ENCODE results near the gene FHL2.

Gene FHL2

DNA sequence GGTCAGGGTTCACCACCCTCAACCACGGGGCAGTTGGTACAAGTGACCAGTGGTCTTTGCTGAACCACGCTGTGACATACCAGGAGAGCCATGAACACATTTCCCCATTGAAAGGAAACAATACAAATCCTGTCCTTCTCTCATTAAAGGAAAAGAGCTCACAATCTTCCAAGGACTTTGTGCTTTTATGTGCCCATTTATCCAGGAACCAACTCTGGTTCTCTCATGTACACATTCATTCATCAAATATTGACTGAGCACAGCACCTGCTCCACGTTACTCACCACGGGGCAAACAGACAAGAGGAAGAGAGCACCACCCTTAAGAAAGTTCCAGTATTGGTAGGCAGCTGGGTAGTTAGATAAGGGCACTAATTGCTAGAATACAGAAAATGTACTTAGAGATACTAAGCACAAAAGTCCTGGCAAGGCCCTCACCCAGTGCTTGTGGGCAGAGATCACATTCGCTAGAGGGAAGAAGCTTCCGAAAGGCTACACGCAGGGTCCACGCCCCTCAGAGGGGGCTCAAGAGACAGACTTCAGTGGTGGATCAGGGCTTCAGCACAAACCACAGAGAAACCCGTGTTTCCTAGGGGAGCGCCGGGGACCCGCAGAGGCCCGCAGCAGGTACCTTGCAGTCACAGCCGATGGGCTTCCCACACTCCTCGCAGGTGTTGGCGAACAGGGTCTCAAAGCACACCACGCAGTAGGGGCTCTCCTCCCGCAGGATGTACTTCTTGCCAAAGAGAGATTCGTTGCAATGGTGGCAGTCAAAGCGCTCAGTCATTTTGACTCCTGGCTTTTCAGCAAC is 12.9 kb downstream of the FHL2 start (continued):
- no peak for TF ChIP-seq SNAI2 (CRISPR knock-in tag; IDR thresholded peaks at IDR 0.05)
- no peak for TF ChIP-seq ISL1 (CRISPR knock-in tag; IDR thresholded peaks at IDR 0.05)
- TF ChIP-seq ZNF70 (CRISPR knock-in tag; IDR thresholded peaks at IDR 0.05) = no peak

DNA sequence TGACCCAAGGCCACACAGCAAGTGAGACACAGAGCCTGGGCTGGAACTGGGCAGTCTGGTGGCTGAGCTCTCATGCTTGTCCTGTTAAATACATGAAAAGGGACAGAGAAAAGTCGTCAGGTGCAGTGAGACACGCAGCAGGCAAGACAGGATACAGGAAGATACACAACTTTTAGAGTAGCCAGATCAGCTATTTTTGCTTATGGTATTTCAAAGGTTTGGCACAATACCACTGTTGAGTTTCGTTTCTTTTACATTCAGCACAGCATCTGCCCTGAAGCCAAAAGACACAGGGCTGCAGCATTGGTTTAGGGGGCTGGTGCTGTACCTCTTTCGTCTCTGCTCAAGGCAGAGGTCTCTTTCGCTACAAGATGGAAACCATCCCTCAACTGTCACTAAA is 14.0 kb downstream of the FHL2 start:
- TF ChIP-seq, protein P1, sequence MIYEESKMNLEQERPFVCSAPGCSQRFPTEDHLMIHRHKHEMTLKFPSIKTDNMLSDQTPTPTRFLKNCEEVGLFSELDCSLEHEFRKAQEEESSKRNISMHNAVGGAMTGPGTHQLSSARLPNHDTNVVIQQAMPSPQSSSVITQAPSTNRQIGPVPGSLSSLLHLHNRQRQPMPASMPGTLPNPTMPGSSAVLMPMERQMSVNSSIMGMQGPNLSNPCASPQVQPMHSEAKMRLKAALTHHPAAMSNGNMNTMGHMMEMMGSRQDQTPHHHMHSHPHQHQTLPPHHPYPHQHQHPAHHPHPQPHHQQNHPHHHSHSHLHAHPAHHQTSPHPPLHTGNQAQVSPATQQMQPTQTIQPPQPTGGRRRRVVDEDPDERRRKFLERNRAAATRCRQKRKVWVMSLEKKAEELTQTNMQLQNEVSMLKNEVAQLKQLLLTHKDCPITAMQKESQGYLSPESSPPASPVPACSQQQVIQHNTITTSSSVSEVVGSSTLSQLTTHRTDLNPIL (CRISPR knock-in tag; IDR thresholded peaks at IDR 0.05; ENCODE audit: low read depth) = no peak
- TF ChIP-seq ZNF565 (CRISPR knock-in tag; conservative IDR thresholded peaks at IDR 0.05; ENCODE audit: low read depth) (no peak), ZNF8 (CRISPR knock-in tag; IDR thresholded peaks at IDR 0.05) (no peak), TCF4 (CRISPR knock-in tag; IDR thresholded peaks at IDR 0.05; ENCODE audit: borderline replicate concordance) (no peak), TOX (CRISPR knock-in tag; IDR thresholded peaks at IDR 0.05; ENCODE audit: borderline replicate concordance) (no peak), RARB (CRISPR knock-in tag; IDR thresholded peaks at IDR 0.05) (no peak), BACH2 (CRISPR knock-in tag; IDR thresholded peaks at IDR 0.05; ENCODE audit: borderline replicate concordance) (no peak), ZFP3 (CRISPR knock-in tag; IDR thresholded peaks at IDR 0.05) (no peak), PPARA (CRISPR knock-in tag; IDR thresholded peaks at IDR 0.05; ENCODE audit: borderline replicate concordance) (no peak), ZFP30 (CRISPR knock-in tag; IDR thresholded peaks at IDR 0.05) (no peak), ISL1 (CRISPR knock-in tag; IDR thresholded peaks at IDR 0.05) (no peak), SNAI2 (CRISPR knock-in tag; IDR thresholded peaks at IDR 0.05) (no peak), GLIS3 (CRISPR knock-in tag; IDR thresholded peaks at IDR 0.05) (no peak), ZC3H10 (CRISPR knock-in tag; IDR thresholded peaks at IDR 0.05) (no peak), ARNTL (CRISPR knock-in tag; IDR thresholded peaks at IDR 0.05; ENCODE audit: borderline replicate concordance, low read depth) (no peak), OSR1 (CRISPR knock-in tag; IDR thresholded peaks at IDR 0.05) (no peak), ESRRG (CRISPR knock-in tag; IDR thresholded peaks at IDR 0.05) (no peak)
- TF ChIP-seq, protein P2, sequence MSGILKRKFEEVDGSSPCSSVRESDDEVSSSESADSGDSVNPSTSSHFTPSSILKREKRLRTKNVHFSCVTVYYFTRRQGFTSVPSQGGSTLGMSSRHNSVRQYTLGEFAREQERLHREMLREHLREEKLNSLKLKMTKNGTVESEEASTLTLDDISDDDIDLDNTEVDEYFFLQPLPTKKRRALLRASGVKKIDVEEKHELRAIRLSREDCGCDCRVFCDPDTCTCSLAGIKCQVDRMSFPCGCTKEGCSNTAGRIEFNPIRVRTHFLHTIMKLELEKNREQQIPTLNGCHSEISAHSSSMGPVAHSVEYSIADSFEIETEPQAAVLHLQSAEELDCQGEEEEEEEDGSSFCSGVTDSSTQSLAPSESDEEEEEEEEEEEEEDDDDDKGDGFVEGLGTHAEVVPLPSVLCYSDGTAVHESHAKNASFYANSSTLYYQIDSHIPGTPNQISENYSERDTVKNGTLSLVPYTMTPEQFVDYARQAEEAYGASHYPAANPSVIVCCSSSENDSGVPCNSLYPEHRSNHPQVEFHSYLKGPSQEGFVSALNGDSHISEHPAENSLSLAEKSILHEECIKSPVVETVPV (CRISPR knock-in tag; IDR thresholded peaks at IDR 0.05) = no peak
- TF ChIP-seq, protein P3, sequence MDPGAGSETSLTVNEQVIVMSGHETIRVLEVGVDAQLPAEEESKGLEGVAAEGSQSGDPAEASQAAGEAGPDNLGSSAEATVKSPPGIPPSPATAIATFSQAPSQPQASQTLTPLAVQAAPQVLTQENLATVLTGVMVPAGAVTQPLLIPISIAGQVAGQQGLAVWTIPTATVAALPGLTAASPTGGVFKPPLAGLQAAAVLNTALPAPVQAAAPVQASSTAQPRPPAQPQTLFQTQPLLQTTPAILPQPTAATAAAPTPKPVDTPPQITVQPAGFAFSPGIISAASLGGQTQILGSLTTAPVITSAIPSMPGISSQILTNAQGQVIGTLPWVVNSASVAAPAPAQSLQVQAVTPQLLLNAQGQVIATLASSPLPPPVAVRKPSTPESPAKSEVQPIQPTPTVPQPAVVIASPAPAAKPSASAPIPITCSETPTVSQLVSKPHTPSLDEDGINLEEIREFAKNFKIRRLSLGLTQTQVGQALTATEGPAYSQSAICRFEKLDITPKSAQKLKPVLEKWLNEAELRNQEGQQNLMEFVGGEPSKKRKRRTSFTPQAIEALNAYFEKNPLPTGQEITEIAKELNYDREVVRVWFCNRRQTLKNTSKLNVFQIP (CRISPR knock-in tag; IDR thresholded peaks at IDR 0.05; ENCODE audit: borderline replicate concordance, low read depth) = no peak
- TF ChIP-seq, protein P4, sequence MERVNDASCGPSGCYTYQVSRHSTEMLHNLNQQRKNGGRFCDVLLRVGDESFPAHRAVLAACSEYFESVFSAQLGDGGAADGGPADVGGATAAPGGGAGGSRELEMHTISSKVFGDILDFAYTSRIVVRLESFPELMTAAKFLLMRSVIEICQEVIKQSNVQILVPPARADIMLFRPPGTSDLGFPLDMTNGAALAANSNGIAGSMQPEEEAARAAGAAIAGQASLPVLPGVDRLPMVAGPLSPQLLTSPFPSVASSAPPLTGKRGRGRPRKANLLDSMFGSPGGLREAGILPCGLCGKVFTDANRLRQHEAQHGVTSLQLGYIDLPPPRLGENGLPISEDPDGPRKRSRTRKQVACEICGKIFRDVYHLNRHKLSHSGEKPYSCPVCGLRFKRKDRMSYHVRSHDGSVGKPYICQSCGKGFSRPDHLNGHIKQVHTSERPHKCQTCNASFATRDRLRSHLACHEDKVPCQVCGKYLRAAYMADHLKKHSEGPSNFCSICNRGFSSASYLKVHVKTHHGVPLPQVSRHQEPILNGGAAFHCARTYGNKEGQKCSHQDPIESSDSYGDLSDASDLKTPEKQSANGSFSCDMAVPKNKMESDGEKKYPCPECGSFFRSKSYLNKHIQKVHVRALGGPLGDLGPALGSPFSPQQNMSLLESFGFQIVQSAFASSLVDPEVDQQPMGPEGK (CRISPR knock-in tag; IDR thresholded peaks at IDR 0.05; ENCODE audit: borderline replicate concordance) = no peak
- no peak for ATAC-seq

DNA sequence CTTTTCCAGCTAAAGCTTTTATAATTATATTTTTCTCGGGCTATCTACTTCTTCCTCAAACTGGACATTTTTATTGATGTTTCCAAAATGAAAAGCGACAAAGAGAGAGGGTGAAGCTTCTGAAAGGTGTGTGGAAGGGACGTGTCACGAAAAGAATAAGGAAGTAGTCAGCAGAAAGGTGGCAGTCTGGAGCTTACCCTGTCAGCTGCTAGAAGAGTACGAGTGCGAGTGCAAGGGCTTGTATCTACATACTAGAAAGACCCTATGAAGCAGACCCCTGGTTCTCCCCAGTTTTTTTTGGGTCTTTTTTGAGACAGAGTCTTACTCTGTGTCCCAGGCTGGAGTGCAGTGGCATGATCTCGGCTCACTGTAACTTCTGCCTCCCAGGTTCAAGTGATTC is 14.6 kb downstream of the FHL2 start:
- TF ChIP-seq ZFP30 (CRISPR knock-in tag; IDR thresholded peaks at IDR 0.05) (no peak), ESRRG (CRISPR knock-in tag; IDR thresholded peaks at IDR 0.05) (no peak)
- no peak for ATAC-seq

DNA sequence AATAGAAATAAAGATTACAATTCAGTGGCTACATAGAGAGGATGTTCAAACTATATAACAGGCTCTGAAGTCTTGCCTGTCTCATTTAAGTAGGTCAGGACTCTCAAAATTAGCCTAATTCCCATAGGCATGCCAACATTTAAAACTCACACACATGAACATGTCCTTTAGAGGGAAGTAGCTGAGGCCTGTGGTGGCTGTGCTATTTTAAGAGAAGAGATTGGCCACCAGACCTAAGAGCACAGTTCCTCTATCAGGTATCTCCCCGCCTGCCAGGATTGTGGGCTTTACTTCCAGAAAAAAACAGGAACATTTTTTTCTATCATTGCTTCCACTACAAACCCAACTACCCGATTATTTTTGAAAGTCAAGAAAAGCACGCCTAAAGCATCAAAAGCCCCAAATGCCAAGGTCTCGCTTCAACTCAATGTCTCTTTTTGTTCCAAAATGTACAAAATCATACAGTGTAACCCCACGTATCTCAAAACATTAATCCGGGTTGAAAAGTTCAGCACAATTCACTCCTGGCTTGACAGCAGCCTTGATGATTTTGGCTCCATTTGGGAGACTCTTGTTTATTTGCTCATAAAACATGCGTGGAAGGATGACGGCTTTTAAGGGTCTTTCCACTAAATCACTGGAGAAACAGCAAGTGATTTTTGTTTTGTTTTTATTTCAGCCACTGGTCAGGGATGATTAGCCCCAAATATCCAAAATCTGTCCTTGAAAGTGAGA is 15.3 kb downstream of the FHL2 start:
- ATAC-seq = no peak
- TF ChIP-seq, protein P1 (CRISPR knock-in tag; IDR thresholded peaks at IDR 0.05; ENCODE audit: low read depth) = no peak
- no peak for TF ChIP-seq OSR1 (CRISPR knock-in tag; IDR thresholded peaks at IDR 0.05)
- TF ChIP-seq TOX (CRISPR knock-in tag; IDR thresholded peaks at IDR 0.05; ENCODE audit: borderline replicate concordance) = no peak
- TF ChIP-seq ZC3H10 (CRISPR knock-in tag; IDR thresholded peaks at IDR 0.05) = no peak
- TF ChIP-seq TCF4 (CRISPR knock-in tag; IDR thresholded peaks at IDR 0.05; ENCODE audit: borderline replicate concordance) = no peak
- TF ChIP-seq ZNF565 (CRISPR knock-in tag; conservative IDR thresholded peaks at IDR 0.05; ENCODE audit: low read depth) = no peak
- TF ChIP-seq, protein P3 (CRISPR knock-in tag; IDR thresholded peaks at IDR 0.05; ENCODE audit: borderline replicate concordance, low read depth) = no peak
- TF ChIP-seq ARNTL (CRISPR knock-in tag; IDR thresholded peaks at IDR 0.05; ENCODE audit: borderline replicate concordance, low read depth) = no peak
- no peak for TF ChIP-seq PPARA (CRISPR knock-in tag; IDR thresholded peaks at IDR 0.05; ENCODE audit: borderline replicate concordance)
- TF ChIP-seq SNAI2 (CRISPR knock-in tag; IDR thresholded peaks at IDR 0.05) = no peak
- TF ChIP-seq, protein P2 (CRISPR knock-in tag; IDR thresholded peaks at IDR 0.05) = no peak
- no peak for TF ChIP-seq CSDC2 (CRISPR knock-in tag; IDR thresholded peaks at IDR 0.05)
- TF ChIP-seq BACH2 (CRISPR knock-in tag; IDR thresholded peaks at IDR 0.05; ENCODE audit: borderline replicate concordance) = no peak
